Subcutaneous abdominal adipose tissue (tissue), 5 donors: ENCODE measurements around the gene MKRN2.
"Not testable (repeated sequence)": the region's sequence is repeated elsewhere in the genome, so short reads cannot be mapped to it uniquely, and the experiment has no call there.

Experiments
- H3K27ac ChIP-seq: one replicate; pipeline ENCODE4 v1.7.0; 2013; ENCODE audit warnings: low read depth, mild to moderate bottlenecking, inconsistent platforms, low read length, moderate library complexity
- H3K27me3 ChIP-seq, 5 donors: one replicate each; pipeline ENCODE4 v1.7.0; 2013; ENCODE audit warnings: low read length in 5 of 5, inconsistent platforms in 1 of 5; ENCODE audit not compliant: control insufficient read depth in 5 of 5, insufficient read depth in 4 of 5
- H3K36me3 ChIP-seq, 5 donors: one replicate each; pipeline ENCODE4 v1.7.0; 2013; ENCODE audit warnings: low read length in 5 of 5; ENCODE audit not compliant: control insufficient read depth in 5 of 5, insufficient read depth in 5 of 5
- H3K4me1 ChIP-seq, 5 donors: one replicate each; pipeline ENCODE4 v1.7.0; 2013; ENCODE audit warnings: low read length in 5 of 5, mild to moderate bottlenecking in 3 of 5, moderate library complexity in 1 of 5; ENCODE audit not compliant: control insufficient read depth in 5 of 5, insufficient read depth in 5 of 5
- H3K4me3 ChIP-seq, 5 donors: one replicate each; pipeline ENCODE4 v1.7.0; 2013; ENCODE audit warnings: low read length in 5 of 5, low read depth in 1 of 5
- H3K9ac ChIP-seq, 5 donors: one replicate each; pipeline ENCODE4 v1.7.0; 2013; ENCODE audit warnings: low read length in 5 of 5, mild to moderate bottlenecking in 4 of 5, moderate library complexity in 3 of 5
- H3K9me3 ChIP-seq, 5 donors: one replicate each; pipeline ENCODE4 v1.7.0; 2013; ENCODE audit warnings: low read length in 5 of 5; ENCODE audit not compliant: control insufficient read depth in 5 of 5
- donor health status: healthy.
- donor health status: healthy.
- donor health status: healthy.
- donor health status: healthy.
- donor health status: healthy.

MKRN2 gene

GRCh38 chr3:12622335-12622734, 65.4 kb downstream of the MKRN2 start:
- Histone ChIP-seq H3K9ac (no peak overlapping the region), H3K36me3 (peaks cover 5 to 12% (median 7%) of the 10 kb centered on the region in 5 donors), H3K27me3 (no peaks in the 10 kb centered on the region), H3K4me1 (peaks cover 0 to 10% (median 3%) of the 10 kb centered on the region in 5 donors), H3K9me3 (no peaks in the 10 kb centered on the region), H3K27ac (no peak overlapping the region), H3K4me3 (no peak overlapping the region)

GRCh38 chr3:12624056-12624455, 67.2 kb downstream of the MKRN2 start:
- Histone ChIP-seq H3K9me3 (no peaks in the 10 kb centered on the region), H3K36me3 (no peaks in the 10 kb centered on the region), H3K27me3 (no peaks in the 10 kb centered on the region), H3K4me1 (peaks cover 0 to 10% (median 3%) of the 10 kb centered on the region in 5 donors), H3K9ac (no peak overlapping the region), H3K27ac (no peak overlapping the region), H3K4me3 (no peak overlapping the region)

GRCh38 chr3:12624964-12625363, 68.1 kb downstream of the MKRN2 start:
- H3K9me3 ChIP-seq, H3K27ac ChIP-seq, H3K9ac ChIP-seq, H3K4me3 ChIP-seq, H3K36me3 ChIP-seq, H3K27me3 ChIP-seq: not testable (repeated sequence)
- H3K4me1 ChIP-seq = peaks cover 0 to 16% (median 5%) of the 10 kb centered on the region in 5 donors

GRCh38 chr3:12627370-12627769, 70.5 kb downstream of the MKRN2 start:
- no peak overlapping the region for H3K27ac ChIP-seq
- H3K4me3 ChIP-seq = no peak overlapping the region
- H3K4me1 ChIP-seq = peaks cover 0 to 17% (median 6%) of the 10 kb centered on the region in 5 donors
- H3K36me3 ChIP-seq = no peaks in the 10 kb centered on the region
- H3K9ac ChIP-seq = no peak overlapping the region
- H3K9me3 ChIP-seq = no peaks in the 10 kb centered on the region
- no peaks in the 10 kb centered on the region for H3K27me3 ChIP-seq

- no peaks in the 10 kb centered on the region for H3K36me3 ChIP-seq
- H3K27ac ChIP-seq = no peak overlapping the region
- peaks cover 0 to 17% (median 5%) of the 10 kb centered on the region in 5 donors for H3K4me1 ChIP-seq
- no peaks in the 10 kb centered on the region for H3K27me3 ChIP-seq
- H3K4me3 ChIP-seq = no peak overlapping the region
- H3K9ac ChIP-seq = no peak overlapping the region
- no peaks in the 10 kb centered on the region for H3K9me3 ChIP-seq
Measured at GRCh38 chr3:12628813-12629212, 71.9 kb downstream of the MKRN2 start.

GRCh38 chr3:12629560-12629959, 72.7 kb downstream of the MKRN2 start:
- no peak overlapping the region for H3K27ac ChIP-seq
- no peaks in the 10 kb centered on the region for H3K27me3 ChIP-seq
- H3K9me3 ChIP-seq = no peaks in the 10 kb centered on the region
- H3K36me3 ChIP-seq = no peaks in the 10 kb centered on the region
- H3K9ac ChIP-seq = no peak overlapping the region
- no peak overlapping the region for H3K4me3 ChIP-seq
- H3K4me1 ChIP-seq = peaks cover 0 to 17% (median 6%) of the 10 kb centered on the region in 5 donors

GRCh38 chr3:12630292-12630691, 73.4 kb downstream of the MKRN2 start:
- peaks cover 0 to 16% (median 6%) of the 10 kb centered on the region in 5 donors for H3K4me1 ChIP-seq

GRCh38 chr3:12630843-12631242, 74.0 kb downstream of the MKRN2 start:
- H3K36me3 ChIP-seq, H3K27ac ChIP-seq, H3K4me3 ChIP-seq, H3K9me3 ChIP-seq, H3K9ac ChIP-seq, H3K27me3 ChIP-seq: not testable (repeated sequence)
- peaks cover 0 to 10% (median 6%) of the 10 kb centered on the region in 5 donors for H3K4me1 ChIP-seq

More at GRCh38 chr3:12630292-12630691, 73.4 kb downstream of the MKRN2 start:
- no peak overlapping the region for H3K9ac ChIP-seq
- no peaks in the 10 kb centered on the region for H3K27me3 ChIP-seq
- H3K36me3 ChIP-seq = no peaks in the 10 kb centered on the region
- no peaks in the 10 kb centered on the region for H3K9me3 ChIP-seq
- no peak overlapping the region for H3K27ac ChIP-seq
- no peak overlapping the region for H3K4me3 ChIP-seq

GRCh38 chr3:12632523-12632922, 75.6 kb downstream of the MKRN2 start:
- Histone ChIP-seq H3K9ac (no peak overlapping the region), H3K9me3 (no peaks in the 10 kb centered on the region), H3K27ac (no peak overlapping the region), H3K4me3 (no peak overlapping the region), H3K27me3 (no peaks in the 10 kb centered on the region), H3K4me1 (peaks cover 0 to 10% (median 6%) of the 10 kb centered on the region in 5 donors), H3K36me3 (peaks cover 0 to 5% (median 4%) of the 10 kb centered on the region in 5 donors)

GRCh38 chr3:12633108-12633507, 76.2 kb downstream of the MKRN2 start:
- H3K4me1 ChIP-seq = peaks cover 0 to 10% (median 6%) of the 10 kb centered on the region in 5 donors
- no peak overlapping the region for H3K9ac ChIP-seq
- H3K9me3 ChIP-seq = no peaks in the 10 kb centered on the region
- no peak overlapping the region for H3K27ac ChIP-seq
- peaks cover 0 to 6% (median 5%) of the 10 kb centered on the region in 5 donors for H3K36me3 ChIP-seq
- H3K27me3 ChIP-seq = no peaks in the 10 kb centered on the region
- H3K4me3 ChIP-seq = no peak overlapping the region
